Left ventricle myocardium inferior (tissue), 1 donor: ENCODE data around the gene MRPL9. TPM values are rescaled to one million over a fixed set of nuclear protein-coding genes. Genes with fewer than 3 reads are reported as not detected.
A peak's percentile ranks its signal among the peaks of the same experiment; 100 is the strongest.

Experiments used
- DNase-seq: peaks from one replicate; pipeline ENCODE4 v3.0.0-alpha.2; 2020
- H3K27ac ChIP-seq: fragments of 200-600 bp; replicated peaks from 2 replicates; pipeline ENCODE4 v1.8.0; 2021
- H3K27me3 ChIP-seq: fragments of 200-600 bp; 2 replicates; pipeline ENCODE4 v1.8.0; 2021; ENCODE audit warnings: low read depth
- H3K36me3 ChIP-seq: fragments of 200-600 bp; 2 replicates; pipeline ENCODE4 v1.8.0; 2021
- H3K4me1 ChIP-seq: fragments of 200-600 bp; 2 replicates; pipeline ENCODE4 v1.8.0; 2021
- H3K4me3 ChIP-seq: fragments of 200-600 bp; 2 replicates; pipeline ENCODE4 v1.8.0; 2021; ENCODE audit warnings: mild to moderate bottlenecking, moderate library complexity
- H3K9me3 ChIP-seq: fragments of 200-600 bp; replicated peaks from 2 replicates; pipeline ENCODE4 v1.8.0; 2021
- intact Hi-C: fragments of 100-400 bp; cut with micrococcal nuclease; formaldehyde crosslinking; loops from one replicate; pipeline ENCODE4 v1.11.0; 2022
- total RNA-seq: library from RNA; stranded (reverse); fragmentation: NEBNext Ultra II Directional; extraction: Animal tissue kit (Norgen Biotek cat#: 25700); gene quantifications from one replicate; pipeline ENCODE4 v1.2.1, GENCODE V29; 2021
- TF ChIP-seq, protein P1 (sequence below): fragments of 200-600 bp; IDR thresholded peaks from 2 replicates; pipeline ENCODE4 v1.8.0; 2021; ENCODE audit warnings: antibody characterized with exemption, mild to moderate bottlenecking, borderline replicate concordance
- donor health status: DM: no; HTN: yes; CAD: no; lungs with severe emphysema.

Gene MRPL9
- total RNA-seq, 1 donor from 2014 or later: 41.8 TPM

DNA sequence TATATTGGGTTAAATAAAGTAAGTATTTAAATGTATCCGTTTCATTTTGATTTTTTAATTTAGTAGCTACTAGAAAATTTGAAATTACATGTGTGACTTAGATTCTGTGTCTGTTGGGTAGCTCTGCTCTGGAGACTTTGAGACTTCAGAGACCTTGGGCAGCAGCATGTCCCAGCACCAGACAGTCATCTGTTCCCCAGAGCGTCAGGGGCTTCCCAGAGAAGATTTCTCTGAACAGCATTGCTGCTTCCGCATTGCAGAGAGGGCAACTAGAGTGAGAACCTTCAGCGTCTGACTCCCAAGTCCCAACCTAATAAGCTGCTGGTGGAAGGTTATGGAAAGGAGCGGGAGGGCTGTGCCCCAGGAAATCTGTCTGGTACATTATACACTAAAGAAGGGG is 35.3 kb upstream of the MRPL9 start:
- DNase-seq: no peak
- Histone ChIP-seq H3K4me3 (no peak overlapping the region), H3K36me3 (no peaks in the 10 kb centered on the region), H3K9me3 (no peaks in the 10 kb centered on the region), H3K27ac (no peak overlapping the region), H3K27me3 (peaks cover 42% of the 10 kb centered on the region), H3K4me1 (no peaks in the 10 kb centered on the region)
- intact Hi-C loops: no loop called here
- TF ChIP-seq, protein P1, sequence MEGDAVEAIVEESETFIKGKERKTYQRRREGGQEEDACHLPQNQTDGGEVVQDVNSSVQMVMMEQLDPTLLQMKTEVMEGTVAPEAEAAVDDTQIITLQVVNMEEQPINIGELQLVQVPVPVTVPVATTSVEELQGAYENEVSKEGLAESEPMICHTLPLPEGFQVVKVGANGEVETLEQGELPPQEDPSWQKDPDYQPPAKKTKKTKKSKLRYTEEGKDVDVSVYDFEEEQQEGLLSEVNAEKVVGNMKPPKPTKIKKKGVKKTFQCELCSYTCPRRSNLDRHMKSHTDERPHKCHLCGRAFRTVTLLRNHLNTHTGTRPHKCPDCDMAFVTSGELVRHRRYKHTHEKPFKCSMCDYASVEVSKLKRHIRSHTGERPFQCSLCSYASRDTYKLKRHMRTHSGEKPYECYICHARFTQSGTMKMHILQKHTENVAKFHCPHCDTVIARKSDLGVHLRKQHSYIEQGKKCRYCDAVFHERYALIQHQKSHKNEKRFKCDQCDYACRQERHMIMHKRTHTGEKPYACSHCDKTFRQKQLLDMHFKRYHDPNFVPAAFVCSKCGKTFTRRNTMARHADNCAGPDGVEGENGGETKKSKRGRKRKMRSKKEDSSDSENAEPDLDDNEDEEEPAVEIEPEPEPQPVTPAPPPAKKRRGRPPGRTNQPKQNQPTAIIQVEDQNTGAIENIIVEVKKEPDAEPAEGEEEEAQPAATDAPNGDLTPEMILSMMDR: no peak

DNA sequence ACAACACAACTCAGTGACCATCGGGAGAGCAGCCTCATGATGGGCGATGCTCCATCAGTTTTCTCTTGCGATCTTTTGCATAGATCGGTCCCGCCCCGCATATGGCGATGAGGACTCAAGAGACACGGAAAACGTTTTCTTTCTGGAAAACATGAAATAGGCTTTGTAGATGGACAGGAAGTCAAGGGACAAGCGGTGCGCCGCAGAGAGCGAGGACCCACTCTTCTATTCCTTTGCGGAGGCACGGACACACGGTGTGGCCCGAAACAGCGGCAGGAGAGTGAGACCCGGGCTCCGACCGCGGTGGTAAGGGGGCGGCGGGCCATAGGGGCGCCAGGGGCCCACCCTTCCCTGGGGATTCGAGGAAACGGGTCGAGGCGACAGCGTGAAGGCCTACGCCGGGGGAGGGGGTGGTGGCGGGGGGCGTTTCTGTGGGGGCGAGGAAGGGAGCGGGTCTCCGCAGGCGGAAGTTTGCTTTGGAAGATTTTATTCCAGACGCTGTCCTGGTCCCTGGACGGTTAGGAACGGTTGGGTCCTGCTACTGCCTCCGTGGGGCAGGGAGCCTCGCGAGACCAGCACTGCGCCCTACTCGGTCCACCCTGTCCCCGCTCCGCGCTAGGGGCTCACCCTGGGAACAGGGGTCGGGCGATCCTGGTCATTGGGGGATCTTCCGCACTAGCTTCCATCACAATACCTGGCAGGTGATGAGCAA is 27.8 kb upstream of the MRPL9 start:
- H3K4me1 ChIP-seq: peaks cover 22% of the 10 kb centered on the region
- intact Hi-C loops: no loop called here
- TF ChIP-seq, protein P1: no peak

GRCh38 chr1:151790071-151790939 is 27.0 kb upstream of the MRPL9 start, which contains the start of gene TDRKH:
TSS of gene TDRKH (minus strand) at chr1:151790500. CDS start at chr1:151783022, 7,478 bp downstream.
- TF ChIP-seq, protein P1: peak; percentile 42
- H3K36me3 ChIP-seq: no peaks in the 10 kb centered on the region
- intact Hi-C loops: no loop called here
- DNase-seq: peak; percentile 98
- no peaks in the 10 kb centered on the region for H3K9me3 ChIP-seq
- H3K27me3 ChIP-seq: no peaks in the 10 kb centered on the region
- H3K4me1 ChIP-seq: peaks cover 22% of the 10 kb centered on the region
- H3K27ac ChIP-seq: peak within 1 kb of the TSS; percentile 68
- H3K4me3 ChIP-seq: peak within 1 kb of the TSS; percentile 75

More for the DNA sequence above, 27.8 kb upstream of the MRPL9 start:
- Histone ChIP-seq H3K36me3 (no peaks in the 10 kb centered on the region), H3K27me3 (no peaks in the 10 kb centered on the region), H3K4me3 (peak overlapping the region; percentile 75), H3K27ac (peak overlapping the region; percentile 54), H3K9me3 (no peaks in the 10 kb centered on the region)
- no peak for DNase-seq

DNA sequence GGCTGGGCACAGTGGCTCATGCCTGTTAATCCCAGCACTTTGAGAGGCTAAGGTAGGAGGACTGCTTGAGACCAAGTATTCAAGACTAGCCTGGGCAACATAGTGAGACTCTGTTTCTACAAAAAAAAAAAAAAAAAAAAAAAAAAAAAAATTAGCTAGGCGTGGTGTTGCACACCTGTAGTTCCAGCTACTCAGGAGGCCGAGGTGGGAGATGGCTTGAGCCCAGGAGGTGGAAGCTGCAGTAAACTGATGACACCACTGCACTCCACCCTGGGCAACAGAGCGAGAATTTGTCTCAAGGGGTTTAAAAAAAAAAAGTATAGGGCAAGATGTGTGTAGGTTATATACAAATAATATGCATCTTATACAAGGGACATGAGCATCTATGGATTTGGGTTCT is 24.4 kb upstream of the MRPL9 start:
- H3K9me3 ChIP-seq: no peaks in the 10 kb centered on the region
- H3K36me3 ChIP-seq: no peaks in the 10 kb centered on the region
- TF ChIP-seq, protein P1: no peak
- H3K4me3 ChIP-seq: no peak overlapping the region
- DNase-seq: no peak
- H3K27me3 ChIP-seq: no peaks in the 10 kb centered on the region
- H3K27ac ChIP-seq: no peak overlapping the region
- peaks cover 22% of the 10 kb centered on the region for H3K4me1 ChIP-seq
- intact Hi-C loops: no loop called here

DNA sequence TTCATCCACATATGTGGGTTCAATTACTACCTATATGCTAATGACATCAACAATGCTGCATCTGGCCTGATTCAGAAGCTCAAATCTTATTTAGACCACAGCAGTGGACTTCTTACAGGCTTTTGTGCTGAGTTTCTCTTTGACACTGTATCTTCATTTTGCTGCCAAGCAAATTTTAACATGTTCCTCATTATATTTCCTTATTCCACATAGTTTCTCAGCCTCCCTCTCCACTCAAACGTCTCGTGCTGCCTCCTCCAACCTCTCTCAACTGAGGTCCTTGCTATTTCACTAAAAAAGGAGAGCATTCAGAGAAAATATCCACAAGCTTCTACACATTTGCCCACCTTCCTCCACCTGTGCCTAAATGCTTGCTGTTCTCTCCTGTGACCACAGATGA is 20.5 kb upstream of the MRPL9 start:
- Histone ChIP-seq H3K27me3 (no peaks in the 10 kb centered on the region), H3K27ac (peak overlapping the region; percentile 16), H3K36me3 (peaks cover 26% of the 10 kb centered on the region), H3K4me1 (no peaks in the 10 kb centered on the region), H3K4me3 (no peak overlapping the region), H3K9me3 (no peaks in the 10 kb centered on the region)
- intact Hi-C loops: no loop called here
- no peak for DNase-seq
- TF ChIP-seq, protein P1: no peak
